SK-N-MC (cell line): Measurements from ENCODE around the gene TRIM47.

Experiments
- EZH2 ChIP-seq: fragments of 200-600 bp; sonication (generic); IDR thresholded peaks from one replicate; pipeline ENCODE4 v1.6.1; 2017; ENCODE audit warnings: antibody characterized with exemption
- POLR2AphosphoS5 ChIP-seq: IDR thresholded peaks from 2 replicates; pipeline ENCODE4 v1.6.1; 2012; ENCODE audit warnings: mild to moderate bottlenecking, low read depth, low read length, borderline replicate concordance

DNA sequence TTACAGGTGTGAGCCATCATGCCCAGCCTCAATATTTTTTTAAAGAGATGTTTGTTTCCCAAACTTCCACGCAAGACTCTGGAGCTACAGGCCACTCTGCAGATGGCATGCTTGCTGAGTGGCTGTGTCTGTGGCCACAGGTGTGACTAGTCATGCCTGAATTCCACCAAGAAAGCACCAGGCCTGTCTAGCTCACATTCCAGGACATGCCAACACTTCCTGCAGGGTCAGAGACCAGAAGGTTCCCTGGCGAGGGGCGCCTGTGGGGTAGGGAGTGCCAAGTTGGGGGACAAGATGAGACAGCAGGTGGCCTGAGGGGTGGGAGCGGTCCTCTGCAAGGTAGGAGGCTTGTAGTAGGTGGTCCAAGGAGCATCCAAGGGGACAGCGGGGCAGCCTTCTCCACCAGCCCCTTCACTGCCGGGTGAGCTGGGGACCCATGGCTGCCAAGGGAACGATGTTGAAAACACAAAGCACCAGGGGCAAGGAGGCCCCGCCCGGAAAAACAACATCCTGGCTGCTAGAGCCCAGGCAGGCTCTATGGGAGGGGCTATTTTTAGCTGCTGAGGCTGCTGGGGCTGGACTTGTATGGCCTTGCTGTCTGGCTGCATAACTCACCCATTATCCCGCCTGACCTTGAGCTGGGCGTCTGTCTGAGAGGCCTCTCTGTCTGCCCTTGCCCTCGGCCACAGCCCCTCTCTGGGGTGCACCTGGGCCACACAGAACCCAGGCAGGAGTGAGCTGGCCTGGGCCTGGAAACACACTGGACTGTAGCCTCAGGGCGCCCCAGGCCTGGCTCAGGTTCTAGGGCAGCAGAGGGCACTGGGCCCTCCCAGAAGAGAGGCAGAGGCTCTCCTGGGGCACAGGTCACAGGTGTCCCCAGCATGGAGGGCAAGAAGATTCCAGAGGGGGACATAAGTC is 5.7 kb downstream of the TRIM47 start:
- TF ChIP-seq POLR2AphosphoS5 = no peak
- TF ChIP-seq EZH2 = no peak
